NCI-H2227 (cell line): ENCODE measurements around the gene VIL1.

Experiments used
- DNase-seq: peaks from one replicate; lab custom pipeline; 2025; ENCODE audit not compliant: unreplicated experiment; lab: John Stamatoyannopoulos, UW

Gene VIL1

DNA sequence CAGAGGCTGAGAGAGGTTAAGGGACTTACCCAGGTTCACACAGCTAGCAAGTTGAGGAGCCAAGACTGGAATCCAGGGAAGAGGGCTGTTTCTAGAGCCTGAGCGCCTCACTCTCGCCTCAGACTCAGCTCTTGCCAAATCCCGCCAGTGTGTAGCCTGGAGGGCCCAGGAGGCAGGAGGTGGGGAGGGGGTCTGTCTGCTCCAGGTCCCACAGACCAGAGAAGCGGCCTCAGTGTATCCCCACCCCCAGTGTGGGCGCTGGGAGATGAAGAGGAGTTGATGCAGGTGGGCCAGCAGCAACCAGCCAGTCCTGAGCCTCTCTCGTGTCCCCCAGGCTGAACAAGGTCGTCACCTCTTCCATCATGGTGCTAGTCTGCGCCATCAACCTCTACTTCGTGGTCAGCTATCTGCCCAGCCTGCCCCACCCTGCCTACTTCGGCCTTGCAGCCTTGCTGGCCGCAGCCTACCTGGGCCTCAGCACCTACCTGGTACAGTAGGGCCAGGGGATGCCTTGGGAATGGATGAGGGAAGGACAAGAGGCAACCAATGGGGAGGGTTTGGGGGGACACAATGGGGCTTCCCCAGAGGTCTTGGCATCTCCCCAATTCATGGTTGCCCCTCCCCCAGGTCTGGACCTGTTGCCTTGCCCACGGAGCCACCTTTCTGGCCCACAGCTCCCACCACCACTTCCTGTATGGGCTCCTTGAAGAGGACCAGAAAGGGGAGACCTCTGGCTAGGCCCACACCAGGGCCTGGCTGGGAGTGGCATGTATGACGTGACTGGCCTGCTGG, 24.4 kb upstream of the VIL1 start:
- DNase-seq, result no peak

DNA sequence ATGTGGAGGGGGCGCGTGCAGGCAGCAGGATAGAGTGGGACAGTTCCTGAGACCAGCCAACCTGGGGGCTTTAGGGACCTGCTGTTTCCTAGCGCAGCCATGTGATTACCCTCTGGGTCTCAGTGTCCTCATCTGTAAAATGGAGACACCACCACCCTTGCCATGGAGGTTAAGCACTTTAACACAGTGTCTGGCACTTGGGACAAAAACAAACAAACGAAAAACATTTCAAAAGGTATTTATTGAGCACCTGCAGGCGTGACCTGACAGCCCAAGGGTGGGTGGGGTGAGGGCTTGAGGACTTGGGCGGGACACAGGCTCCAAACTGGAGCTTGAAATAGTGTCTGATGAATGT, 23.9 kb upstream of the VIL1 start:
- no peak for DNase-seq

DNA sequence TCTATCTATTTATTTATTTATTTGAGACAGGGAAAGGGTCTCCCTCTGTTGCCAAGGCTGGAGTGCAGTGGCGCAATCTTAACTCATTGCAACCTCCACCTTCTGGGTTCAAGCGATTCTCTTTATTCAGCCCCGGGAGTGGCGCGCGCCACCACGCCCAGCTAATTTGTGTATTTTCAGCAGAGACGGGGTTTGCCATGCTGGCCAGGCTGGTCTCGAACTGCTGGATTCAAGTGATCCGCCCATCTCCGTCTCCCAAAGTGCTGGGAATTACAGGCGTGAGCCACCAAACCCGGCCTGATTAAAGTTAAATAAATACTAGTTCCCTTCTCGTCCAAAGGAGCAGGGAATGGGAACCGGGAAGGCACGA, 23.5 kb upstream of the VIL1 start:
- DNase-seq, result peak; percentile 67

DNA sequence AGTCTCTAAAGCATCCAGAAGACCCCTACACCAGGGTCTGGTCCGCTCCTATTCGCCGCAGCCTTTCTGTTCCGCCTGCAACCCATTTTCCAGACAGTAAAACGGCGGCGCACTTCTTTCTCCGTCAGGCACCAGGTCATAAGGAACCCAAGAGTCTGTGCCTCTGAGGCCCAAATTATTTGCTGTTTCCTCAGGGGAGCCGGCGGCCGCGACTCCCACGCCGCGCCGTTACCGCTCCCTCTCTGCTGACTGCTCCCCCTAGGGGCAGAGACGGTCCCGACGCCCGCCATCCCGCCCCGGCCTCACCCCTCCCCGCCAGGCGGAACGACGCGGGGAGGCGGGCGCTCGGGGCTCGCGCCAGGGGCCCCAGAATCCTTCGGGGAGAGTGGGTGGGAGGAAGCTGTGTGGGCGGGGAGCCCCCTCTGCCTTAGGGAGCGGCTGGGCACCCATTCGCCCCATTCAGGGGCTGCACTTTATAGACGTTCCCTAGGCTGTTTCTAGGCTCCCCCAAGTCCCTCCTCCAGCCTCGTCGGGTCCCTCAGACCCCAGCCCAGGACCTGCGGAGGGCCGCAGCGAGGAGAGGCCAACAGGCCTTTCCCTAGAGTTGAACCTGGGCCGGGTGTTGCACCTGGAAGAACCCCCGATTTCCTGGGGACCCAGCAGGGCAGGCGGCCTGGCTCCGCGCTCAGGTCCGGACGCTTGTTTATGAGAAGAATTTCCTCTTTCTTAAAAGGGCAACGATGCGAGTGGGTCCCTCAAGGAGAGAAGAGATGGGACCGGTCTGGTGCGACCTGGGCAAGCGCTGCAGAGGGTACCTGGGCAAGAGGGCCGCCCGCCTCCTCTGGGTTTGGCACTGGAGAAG, 22.9 kb upstream of the VIL1 start:
- DNase-seq, result peak; percentile 97

DNA sequence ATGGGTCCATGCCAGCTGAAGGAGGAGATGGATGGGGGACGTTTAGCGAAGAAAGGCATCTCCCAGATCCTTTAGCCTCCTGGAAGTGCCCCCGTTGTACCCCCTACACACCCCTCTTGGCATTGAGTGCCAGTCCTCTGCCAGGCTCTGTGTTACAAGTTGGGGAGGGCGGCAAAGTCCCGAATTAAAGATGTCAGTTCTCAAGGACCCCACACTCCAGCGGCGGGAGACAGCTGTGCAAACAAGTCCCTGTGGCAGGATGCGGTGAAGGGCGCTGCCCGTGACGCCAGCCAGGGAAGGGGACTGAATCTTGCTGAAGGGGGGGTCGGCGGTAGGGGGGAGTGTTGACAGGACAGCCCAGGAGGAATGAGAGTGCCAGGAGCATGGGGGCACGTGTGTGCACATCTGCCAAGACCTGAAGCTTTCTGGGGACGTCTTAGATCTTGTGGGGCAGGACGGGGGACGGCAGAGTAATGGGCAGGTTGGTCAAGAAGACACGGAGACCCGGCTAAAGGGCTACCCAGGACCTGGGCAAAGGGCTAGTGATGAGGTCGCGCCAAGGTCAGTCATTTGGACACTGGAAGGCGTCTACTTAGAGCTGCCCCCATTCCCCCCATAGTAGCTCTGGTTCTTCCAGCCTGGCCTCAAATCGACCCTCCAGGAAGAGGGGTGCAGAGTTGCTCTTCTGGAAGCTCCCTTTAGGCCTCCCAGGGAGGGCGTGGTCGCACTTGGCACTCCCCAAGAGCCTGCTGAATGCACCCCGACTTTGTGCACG, 22.0 kb upstream of the VIL1 start:
- peak; percentile 57 for DNase-seq

DNA sequence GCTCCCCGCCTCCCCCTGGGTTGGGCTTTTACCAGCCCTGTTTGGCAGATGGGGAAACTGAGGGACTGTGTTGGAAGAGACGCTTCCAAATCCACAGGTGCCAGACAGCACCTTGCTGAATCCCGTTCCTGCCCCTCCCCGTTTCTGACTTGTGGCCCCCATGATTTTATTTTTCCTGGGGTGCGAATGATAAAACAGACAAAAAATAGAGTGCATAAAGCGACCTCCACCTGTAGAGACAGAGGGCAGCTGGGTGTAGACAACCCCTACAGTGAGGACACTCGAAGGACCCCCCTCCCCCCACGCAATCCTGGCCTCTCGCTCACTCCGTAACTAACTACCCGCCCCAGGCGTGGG, 21.5 kb upstream of the VIL1 start:
- DNase-seq, result no peak

DNA sequence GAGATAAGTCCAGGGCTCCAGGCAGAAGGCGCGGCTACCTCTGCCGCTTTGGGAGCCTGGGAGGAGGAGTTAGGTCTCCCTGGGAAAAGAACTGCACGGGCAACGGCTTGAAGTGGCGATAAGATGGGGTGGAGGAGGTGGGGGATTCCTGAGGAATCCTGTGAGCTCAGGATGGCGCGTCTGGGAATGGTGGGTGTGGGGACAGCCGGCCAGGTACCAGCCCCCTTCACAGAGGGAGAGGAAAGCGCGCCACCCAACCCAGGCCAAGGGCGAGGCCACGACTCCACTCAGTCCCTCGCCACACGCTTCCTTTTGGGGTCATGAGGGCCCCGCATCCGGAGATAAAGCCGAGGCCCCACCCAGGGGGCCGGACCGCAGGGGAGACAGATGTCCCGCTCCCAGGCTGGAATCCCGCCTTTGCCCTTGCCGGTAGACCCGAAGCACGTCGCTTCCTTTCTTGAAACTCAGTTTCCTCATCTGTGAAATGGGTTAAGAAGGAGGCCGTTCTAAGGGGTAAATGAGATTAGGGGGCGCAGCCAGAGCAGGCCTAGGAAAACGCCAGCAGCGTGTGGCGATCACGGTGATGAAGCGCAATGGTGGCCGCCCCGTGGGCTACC, 21.0 kb upstream of the VIL1 start:
- DNase-seq, result peak; percentile 70

DNA sequence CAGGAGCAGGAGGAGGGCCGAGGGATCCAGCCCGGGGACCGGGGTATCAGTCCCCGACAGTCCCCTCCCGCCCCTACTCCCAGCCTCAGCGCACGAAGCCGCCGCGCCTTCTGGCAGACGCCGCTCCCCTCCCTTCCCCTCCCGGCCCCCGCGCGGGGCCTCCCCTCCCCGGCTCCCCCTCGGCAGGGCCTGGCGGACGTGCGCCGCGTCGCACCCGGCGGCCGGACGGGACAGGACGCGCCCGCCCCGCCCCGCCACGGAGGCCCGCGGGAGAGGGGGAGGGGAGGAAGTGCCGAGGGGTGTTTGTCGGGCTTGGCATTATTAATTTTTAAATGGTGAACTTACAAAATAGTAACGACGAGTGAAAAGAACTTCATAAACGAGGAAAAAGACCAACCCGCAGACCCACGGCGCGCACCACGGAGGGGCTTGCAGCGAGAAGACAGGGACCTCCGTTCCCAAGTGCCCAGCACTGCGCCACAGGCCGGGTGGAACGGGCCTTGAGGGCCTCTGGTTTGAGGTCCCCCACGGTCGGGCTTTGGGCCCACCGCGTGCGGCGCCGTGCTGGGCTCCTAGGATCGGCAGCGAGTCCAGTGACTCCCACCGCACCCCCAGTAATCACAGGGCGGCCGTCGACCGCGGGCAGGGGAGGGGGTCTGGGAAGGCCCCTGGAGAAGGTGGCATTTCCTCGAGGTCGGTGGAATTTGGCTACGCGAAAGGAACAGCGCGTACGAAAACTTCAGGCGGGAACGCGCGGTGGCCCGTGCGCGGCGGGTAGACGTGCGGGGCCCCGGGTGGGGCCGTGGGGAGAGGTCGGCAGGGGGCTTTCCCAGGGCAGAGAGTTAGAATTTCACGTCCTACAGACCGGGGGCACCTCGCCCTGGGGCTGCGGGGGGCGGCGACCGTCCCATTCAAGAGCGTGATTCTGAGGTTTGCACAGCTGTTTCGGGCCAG, 20.2 kb upstream of the VIL1 start:
- peak; percentile 72 for DNase-seq

DNA sequence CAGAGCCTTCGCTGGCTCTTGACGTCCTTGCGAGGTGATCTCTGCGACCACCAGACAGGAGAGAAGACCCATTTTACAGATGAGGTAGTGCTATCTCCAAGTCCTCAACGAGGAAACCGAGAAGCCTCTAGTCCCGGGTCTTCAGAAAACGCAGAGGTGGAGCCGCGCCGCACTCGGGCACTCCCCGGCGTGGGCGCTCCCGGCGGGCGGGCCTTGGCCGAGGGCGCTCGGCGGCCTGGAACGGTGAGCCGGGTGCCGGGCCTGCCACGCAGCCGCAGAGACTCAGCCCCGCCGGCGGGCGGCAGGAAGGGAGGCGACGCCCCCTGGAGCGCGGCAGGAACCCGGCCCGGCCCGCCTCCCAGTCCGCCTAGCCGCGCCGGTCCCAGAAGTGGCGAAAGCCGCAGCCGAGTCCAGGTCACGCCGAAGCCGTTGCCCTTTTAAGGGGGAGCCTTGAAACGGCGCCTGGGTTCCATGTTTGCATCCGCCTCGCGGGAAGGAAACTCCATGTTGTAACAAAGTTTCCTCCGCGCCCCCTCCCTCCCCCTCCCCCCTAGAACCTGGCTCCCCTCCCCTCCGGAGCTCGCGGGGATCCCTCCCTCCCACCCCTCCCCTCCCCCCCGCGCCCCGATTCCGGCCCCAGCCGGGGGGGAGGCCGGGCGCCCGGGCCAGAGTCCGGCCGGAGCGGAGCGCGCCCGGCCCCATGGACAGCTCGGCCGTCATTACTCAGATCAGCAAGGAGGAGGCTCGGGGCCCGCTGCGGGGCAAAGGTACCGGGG, 19.3 kb upstream of the VIL1 start, which contains the start of gene CTDSP1:
TSS of gene CTDSP1 (plus strand) at position 478 of the 776 bp plus-strand sequence. CDS start at position 701, 223 bp downstream.
- DNase-seq, result peak; percentile 92

DNA sequence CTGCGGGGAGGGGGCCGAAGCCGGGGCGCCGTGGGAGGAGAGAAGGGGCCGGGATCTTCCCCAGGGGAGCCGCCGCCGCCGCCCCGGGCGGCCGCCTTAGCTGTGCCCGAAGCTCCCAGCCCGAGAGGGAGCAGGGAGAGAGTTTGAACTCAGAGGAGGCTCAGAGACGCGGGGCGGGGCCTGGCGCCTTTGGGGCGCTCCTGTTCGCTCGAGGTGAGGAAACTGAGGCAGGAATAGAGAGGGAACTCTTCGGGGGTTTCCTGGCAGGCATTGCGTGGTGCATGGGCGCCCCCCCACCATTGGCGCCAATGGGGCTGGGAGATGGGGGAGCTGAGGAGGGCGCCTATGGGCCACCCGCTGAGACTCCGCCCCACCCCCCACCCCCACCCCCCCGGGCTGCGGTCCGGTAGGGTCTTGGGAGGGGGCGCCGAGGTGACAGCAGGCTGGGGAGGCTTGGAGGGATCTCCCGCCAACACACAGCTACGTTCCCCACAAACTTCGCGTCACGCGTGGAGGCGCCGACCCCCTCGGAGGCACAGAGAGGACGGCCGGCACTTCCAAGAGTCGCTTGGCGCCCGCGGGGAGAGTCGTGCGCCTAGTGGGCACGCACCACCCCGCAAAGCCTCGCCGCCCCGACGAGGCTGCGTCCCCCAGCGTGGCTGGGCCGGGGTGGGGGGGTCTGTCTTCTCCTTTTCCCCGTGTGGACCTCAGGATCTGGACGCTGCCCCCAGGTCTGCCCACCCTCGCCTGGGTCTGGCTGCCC, 18.6 kb upstream of the VIL1 start:
- peak; percentile 22 for DNase-seq

DNA sequence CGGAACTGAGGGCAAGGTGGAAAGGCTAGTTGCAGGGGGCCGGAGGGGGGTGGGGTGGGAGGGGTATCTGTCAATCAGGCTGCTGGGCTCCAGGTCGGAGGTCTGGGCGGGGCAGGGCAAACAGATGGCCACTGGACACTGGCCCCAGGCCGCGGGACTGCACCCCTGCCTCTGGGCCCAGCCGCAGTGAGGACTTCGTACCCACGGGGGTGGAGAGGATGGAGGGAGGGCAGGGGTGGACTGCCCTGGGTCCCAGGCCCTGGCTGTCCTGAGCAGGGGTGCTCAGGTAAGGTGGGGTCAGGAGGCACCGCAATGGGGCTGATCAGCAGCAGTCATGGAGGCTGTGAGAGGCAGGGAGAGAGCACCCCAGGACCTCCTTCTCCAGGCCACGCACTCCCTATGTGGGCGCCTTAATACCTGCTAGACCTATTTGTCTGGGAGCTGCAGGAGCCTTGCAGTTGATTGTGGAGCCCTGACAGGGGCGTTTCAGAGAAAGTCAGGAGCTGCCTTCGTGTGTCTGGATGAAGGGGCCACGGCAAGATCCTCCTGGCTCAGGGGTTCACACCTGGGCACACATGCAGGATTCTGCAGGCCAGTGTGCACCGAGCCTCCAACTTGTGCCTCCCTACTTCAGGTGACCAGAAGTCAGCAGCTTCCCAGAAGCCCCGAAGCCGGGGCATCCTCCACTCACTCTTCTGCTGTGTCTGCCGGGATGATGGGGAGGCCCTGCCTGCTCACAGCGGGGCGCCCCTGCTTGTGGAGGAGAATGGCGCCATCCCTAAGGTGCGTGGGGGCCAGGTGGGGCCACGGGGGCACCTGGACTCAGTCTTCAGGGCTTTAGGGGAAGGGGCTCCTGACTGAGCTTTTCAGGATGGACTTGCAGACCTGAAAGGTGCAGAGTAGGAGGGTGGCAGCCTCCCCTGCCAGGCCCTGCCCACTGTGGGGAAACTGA, 17.7 kb upstream of the VIL1 start:
- no peak for DNase-seq

DNA sequence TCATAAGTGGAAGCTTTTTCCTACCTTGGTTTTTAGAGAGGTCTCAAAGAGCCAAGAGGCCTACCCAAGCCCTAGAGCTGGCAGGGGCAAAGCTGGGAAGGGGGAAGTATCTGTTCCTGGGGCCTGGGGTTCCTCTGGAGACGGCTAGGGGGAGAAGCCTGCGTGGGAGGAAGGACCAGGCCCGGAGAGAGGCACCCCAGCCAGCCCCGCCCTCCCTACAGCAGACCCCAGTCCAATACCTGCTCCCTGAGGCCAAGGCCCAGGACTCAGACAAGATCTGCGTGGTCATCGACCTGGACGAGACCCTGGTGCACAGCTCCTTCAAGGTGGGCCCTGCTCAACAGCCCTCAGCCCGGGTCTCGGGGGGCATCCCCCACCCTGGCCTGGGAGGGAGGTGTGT, 17.0 kb upstream of the VIL1 start:
- DNase-seq, result no peak

DNA sequence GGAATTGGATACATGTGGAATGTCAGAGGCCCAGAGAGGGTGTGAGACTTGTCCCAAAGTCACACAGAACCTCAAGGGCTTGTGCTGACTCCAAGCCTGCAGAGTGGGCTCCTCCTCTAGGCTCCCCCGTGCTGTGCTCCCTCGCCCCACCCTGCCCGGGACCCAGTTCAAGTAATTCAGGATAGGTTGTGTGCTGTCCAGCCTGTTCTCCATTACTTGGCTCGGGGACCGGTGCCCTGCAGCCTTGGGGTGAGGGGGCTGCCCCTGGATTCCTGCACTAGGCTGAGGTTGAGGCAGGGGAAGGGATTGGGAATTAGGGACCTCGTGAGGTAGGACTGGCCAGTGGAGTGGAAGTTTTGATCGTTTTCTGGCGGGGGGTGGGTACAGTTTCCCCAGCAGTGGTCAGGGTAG, 16.4 kb upstream of the VIL1 start:
- DNase-seq, result no peak

DNA sequence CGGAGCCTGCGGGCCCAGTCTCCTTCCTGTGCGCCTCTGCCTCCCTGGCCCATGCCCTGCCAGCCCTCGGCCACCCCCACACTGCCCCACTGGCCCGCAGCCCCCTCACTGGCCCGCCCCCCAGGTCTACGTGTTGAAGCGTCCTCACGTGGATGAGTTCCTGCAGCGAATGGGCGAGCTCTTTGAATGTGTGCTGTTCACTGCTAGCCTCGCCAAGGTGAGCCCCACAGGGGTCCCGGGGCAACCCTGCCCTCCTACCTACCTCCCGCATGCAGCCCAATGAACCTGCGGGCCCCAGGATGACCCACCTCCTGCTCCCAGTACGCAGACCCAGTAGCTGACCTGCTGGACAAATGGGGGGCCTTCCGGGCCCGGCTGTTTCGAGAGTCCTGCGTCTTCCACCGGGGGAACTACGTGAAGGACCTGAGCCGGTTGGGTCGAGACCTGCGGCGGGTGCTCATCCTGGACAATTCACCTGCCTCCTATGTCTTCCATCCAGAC, 16.0 kb upstream of the VIL1 start:
- DNase-seq, result no peak

DNA sequence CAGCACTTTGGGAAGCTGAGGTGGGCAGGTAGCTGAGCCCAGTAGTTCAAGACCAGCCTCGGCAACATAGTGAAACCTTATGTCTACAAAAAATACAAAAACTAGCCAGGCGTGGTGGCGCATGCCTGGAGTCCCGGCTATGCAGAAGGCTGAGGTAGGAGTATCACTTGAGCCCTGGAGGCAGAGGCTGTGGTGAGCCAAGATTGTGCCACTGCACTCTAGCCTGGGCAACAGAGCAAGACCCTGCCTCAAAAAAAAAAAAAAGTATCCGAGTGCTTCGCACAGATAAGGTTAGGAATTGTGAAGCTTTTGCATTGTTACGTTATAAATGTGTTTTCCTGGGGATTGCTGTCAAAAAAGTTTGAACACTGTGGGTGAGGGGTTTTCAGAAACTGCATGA, 15.1 kb upstream of the VIL1 start:
- no peak for DNase-seq

DNA sequence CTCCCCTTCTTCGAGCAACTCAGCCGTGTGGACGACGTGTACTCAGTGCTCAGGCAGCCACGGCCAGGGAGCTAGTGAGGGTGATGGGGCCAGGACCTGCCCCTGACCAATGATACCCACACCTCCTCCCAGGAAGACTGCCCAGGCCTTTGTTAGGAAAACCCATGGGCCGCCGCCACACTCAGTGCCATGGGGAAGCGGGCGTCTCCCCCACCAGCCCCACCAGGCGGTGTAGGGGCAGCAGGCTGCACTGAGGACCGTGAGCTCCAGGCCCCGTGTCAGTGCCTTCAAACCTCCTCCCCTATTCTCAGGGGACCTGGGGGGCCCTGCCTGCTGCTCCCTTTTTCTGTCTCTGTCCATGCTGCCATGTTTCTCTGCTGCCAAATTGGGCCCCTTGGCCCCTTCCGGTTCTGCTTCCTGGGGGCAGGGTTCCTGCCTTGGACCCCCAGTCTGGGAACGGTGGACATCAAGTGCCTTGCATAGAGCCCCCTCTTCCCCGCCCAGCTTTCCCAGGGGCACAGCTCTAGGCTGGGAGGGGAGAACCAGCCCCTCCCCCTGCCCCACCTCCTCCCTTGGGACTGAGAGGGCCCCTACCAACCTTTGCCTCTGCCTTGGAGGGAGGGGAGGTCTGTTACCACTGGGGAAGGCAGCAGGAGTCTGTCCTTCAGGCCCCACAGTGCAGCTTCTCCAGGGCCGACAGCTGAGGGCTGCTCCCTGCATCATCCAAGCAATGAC, 14.4 kb upstream of the VIL1 start:
- DNase-seq, result no peak
